NCI-H748 (cell line): ENCODE results near the gene LRCH1.

Experiments
- DNase-seq: peaks from one replicate; lab custom pipeline; 2025; ENCODE audit not compliant: unreplicated experiment; lab: John Stamatoyannopoulos, UW

LRCH1 gene

GRCh38 chr13:46612267-46612666 lies 59.3 kb downstream of the LRCH1 start:
- DNase-seq, result no peak

GRCh38 chr13:46613409-46614049 lies 60.6 kb downstream of the LRCH1 start:
- no peak for DNase-seq

- no peak for DNase-seq
Measured at GRCh38 chr13:46614582-46614981, 61.6 kb downstream of the LRCH1 start.

- peak; percentile 9 for DNase-seq
Measured at GRCh38 chr13:46615888-46616531, 63.0 kb downstream of the LRCH1 start.

- DNase-seq, result no peak
Measured at GRCh38 chr13:46617229-46617721, 64.3 kb downstream of the LRCH1 start.

GRCh38 chr13:46617885-46618284 lies 64.9 kb downstream of the LRCH1 start:
- no peak for DNase-seq

GRCh38 chr13:46618694-46619254 lies 65.8 kb downstream of the LRCH1 start:
- no peak for DNase-seq

GRCh38 chr13:46620029-46620428 lies 67.1 kb downstream of the LRCH1 start:
- no peak for DNase-seq

- no peak for DNase-seq
Measured at GRCh38 chr13:46620471-46620870, 67.5 kb downstream of the LRCH1 start.

- DNase-seq, result no peak
Measured at GRCh38 chr13:46621133-46621532, 68.2 kb downstream of the LRCH1 start.

- peak; percentile 54 for DNase-seq
Measured at GRCh38 chr13:46621792-46622629, 69.0 kb downstream of the LRCH1 start.

- peak; percentile 26 for DNase-seq
Measured at GRCh38 chr13:46622630-46623256, 69.8 kb downstream of the LRCH1 start.

- no peak for DNase-seq
Measured at GRCh38 chr13:46624353-46624752, 71.4 kb downstream of the LRCH1 start.

- no peak for DNase-seq
Measured at GRCh38 chr13:46624821-46625220, 71.9 kb downstream of the LRCH1 start.

GRCh38 chr13:46627462-46627861 lies 74.5 kb downstream of the LRCH1 start:
- no peak for DNase-seq

- no peak for DNase-seq
Measured at GRCh38 chr13:46628622-46629365, 75.8 kb downstream of the LRCH1 start.

- DNase-seq, result no peak
Measured at GRCh38 chr13:46629811-46630413, 76.9 kb downstream of the LRCH1 start.

GRCh38 chr13:46630431-46631178 lies 77.6 kb downstream of the LRCH1 start:
- DNase-seq, result peak; percentile 7

GRCh38 chr13:46631179-46631542 lies 78.2 kb downstream of the LRCH1 start:
- no peak for DNase-seq
